Urinary bladder (tissue), 4 donors: Measurements from ENCODE around the gene TRIM44. TPM values are rescaled to one million over a fixed set of nuclear protein-coding genes. Genes with fewer than 3 reads are reported as not detected.
"Not testable (repeated sequence)": the region's sequence is repeated elsewhere in the genome, so short reads cannot be mapped to it uniquely, and the experiment has no call there.

Experiments used
- DNase-seq: peaks from one replicate; pipeline ENCODE4 v3.0.0-alpha.2; 2015; ENCODE audit errors: extremely low spot score
- H3K27ac ChIP-seq: one replicate; pipeline ENCODE4 v1.5.1; 2013; ENCODE audit warnings: low read depth, mild to moderate bottlenecking, moderate library complexity
- H3K36me3 ChIP-seq: one replicate; pipeline ENCODE4 v1.6.1; 2013; ENCODE audit warnings: mild to moderate bottlenecking, moderate library complexity; ENCODE audit not compliant: insufficient read depth
- H3K4me1 ChIP-seq: one replicate; pipeline ENCODE4 v1.6.1; 2013; ENCODE audit warnings: mild to moderate bottlenecking, moderate library complexity; ENCODE audit not compliant: insufficient read depth
- H3K4me3 ChIP-seq: one replicate; pipeline ENCODE4 v1.5.1; 2013; ENCODE audit warnings: low read depth, low read length
- WGBS: extraction: QIAGEN DNeasy Blood & Tissue Kit; methylation state at CpG from one replicate; pipeline ENCODE4 v1.1.7; 2013; 5-methylcytosine and 5-hydroxymethylcytosine counted together
- polyA plus RNA-seq: library from polyadenylated mRNA; stranded (reverse); fragments of 200-250 nt; gene quantifications from one replicate; pipeline ENCODE4 v1.2.3, GENCODE V29; 2013
- total RNA-seq: library from RNA; depleted of rRNA; stranded (reverse); fragments of >200 nt; gene quantifications from one replicate; pipeline ENCODE4 v1.2.3, GENCODE V29; 2014
- donor health status: healthy with polysubstance abuse.
- donor health status: healthy.

TRIM44 gene
- total and polyA plus RNA-seq, 2 donors, result 16.0 to 24.3 TPM

- Histone ChIP-seq H3K27ac (no peak overlapping the region), H3K4me3 (no peak overlapping the region), H3K36me3 (no peaks in the 10 kb centered on the region), H3K4me1 (no peaks in the 10 kb centered on the region)
- 90% methylated on average over 2 of the region's 2 CpGs for WGBS
- no peak for DNase-seq
Observed at GRCh38 chr11:35856259-35856658, 193.7 kb downstream of the TRIM44 start.

- no peak overlapping the region for H3K4me3 ChIP-seq
- no peaks in the 10 kb centered on the region for H3K36me3 ChIP-seq
- DNase-seq, result no peak
- H3K27ac ChIP-seq, result no peak overlapping the region
- H3K4me1 ChIP-seq, result no peaks in the 10 kb centered on the region
Observed at GRCh38 chr11:35856756-35857155, 194.2 kb downstream of the TRIM44 start.

DNA sequence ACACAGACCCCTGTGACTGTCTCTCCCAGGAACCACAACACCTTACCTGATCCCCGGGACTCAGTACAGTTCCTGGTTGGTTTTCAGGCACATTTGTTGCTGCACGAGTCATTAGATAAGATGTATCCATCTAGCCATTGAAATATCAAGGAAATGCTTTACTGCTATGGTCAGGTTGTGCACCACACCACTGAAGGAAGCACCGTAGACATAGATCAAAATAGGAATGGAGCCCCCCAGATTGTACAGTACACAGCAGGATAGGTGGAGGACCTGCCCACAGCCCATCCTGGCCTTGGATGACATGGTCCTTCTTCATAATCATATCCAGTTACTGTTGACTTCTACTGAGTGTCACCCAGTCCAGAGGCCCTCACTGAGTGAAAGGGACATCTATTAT is 195.3 kb downstream of the TRIM44 start:
- Histone ChIP-seq H3K4me1 (no peaks in the 10 kb centered on the region), H3K27ac (no peak overlapping the region), H3K36me3 (no peaks in the 10 kb centered on the region), H3K4me3 (no peak overlapping the region)
- WGBS, result 90% methylated on average over 3 of the region's 3 CpGs
- DNase-seq, result no peak

- H3K4me1 ChIP-seq, result no peaks in the 10 kb centered on the region
- H3K36me3 ChIP-seq, result no peaks in the 10 kb centered on the region
- DNase-seq, result no peak
- 85% methylated on average over 2 of the region's 2 CpGs for WGBS
- H3K27ac ChIP-seq, result no peak overlapping the region
- H3K4me3 ChIP-seq, result no peak overlapping the region
Observed at GRCh38 chr11:35859301-35859700, 196.7 kb downstream of the TRIM44 start.

GRCh38 chr11:35860194-35860593 is 197.6 kb downstream of the TRIM44 start:
- H3K27ac ChIP-seq, H3K4me1 ChIP-seq, DNase-seq, H3K36me3 ChIP-seq, H3K4me3 ChIP-seq: not testable (repeated sequence)
- 97% methylated on average over 3 of the region's 3 CpGs for whole genome bisulfite sequencing

DNA sequence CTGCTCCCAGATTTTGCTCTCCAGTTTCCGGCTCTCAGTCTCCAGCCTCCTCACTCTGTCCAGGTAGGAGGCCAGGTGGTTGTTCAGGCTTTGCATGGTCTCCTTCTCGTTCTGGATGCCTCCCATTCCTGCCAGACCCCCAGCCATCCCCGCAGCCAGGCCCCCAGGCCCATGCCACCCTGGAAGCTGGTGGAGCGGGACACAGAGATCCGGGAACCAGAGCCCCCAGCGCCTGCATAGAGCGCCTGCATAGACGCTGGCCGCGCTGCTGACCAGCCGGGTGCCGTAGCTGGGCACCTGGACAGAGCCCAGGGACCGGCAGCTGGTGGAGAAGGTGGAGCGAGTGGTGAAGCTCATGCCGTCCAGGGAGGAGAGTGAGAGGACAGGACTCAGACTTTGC is 198.6 kb downstream of the TRIM44 start:
- WGBS, result 94% methylated on average over 15 of the region's 15 CpGs
- Histone ChIP-seq H3K4me3 (no peak overlapping the region), H3K36me3 (no peaks in the 10 kb centered on the region), H3K4me1 (no peaks in the 10 kb centered on the region), H3K27ac (no peak overlapping the region)
- DNase-seq, result no peak

DNA sequence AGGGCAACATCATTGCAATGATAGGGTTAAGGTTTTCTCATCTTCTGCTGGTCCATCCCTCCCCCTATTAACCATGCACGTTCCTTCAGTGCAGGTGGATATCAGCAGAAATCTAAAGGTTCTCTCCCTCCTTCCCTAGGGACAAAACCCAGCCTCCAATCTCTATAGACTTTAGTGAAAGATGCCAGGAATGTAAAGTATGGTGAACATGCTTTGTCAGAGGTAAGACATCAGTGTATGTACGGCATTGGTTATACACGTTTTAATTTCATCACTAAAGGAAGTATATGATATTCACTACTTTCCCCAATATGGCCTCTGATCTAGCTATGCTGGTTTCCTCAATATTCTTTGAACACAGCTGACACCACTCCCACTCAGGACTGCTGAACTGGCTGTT is 200.1 kb downstream of the TRIM44 start:
- no peak for DNase-seq
- Histone ChIP-seq H3K27ac (no peak overlapping the region), H3K4me3 (no peak overlapping the region), H3K36me3 (no peaks in the 10 kb centered on the region), H3K4me1 (no peaks in the 10 kb centered on the region)
- 41% methylated on average over 3 of the region's 3 CpGs for WGBS

- DNase-seq, result no peak
- H3K27ac ChIP-seq, result no peak overlapping the region
- 76% methylated on average over 2 of the region's 2 CpGs for whole genome bisulfite sequencing
- no peaks in the 10 kb centered on the region for H3K36me3 ChIP-seq
- H3K4me3 ChIP-seq, result no peak overlapping the region
- no peaks in the 10 kb centered on the region for H3K4me1 ChIP-seq
Observed at GRCh38 chr11:35864131-35864530, 201.6 kb downstream of the TRIM44 start.

DNA sequence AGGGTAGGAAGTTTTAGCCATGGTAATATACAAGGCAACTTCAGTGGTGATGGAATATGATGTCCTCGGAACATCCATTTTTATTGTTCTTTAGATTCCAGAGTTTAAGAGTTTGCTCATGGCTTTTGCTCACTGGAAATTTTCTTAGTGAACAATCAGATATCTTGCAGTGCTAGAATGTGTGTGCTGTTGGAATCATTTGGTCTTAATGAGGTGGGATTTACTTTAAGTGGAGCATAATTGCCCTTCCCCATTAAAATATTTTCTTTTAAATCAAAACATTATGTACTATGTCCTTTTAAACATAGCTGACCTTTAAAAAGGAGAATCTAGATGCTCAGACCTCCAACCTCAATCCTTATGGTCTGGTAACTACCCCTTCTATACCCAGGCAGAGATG is 204.0 kb downstream of the TRIM44 start:
- no peak overlapping the region for H3K27ac ChIP-seq
- H3K4me1 ChIP-seq, result no peaks in the 10 kb centered on the region
- 85% methylated on average over 1 of the region's 1 CpG for WGBS
- H3K36me3 ChIP-seq, result no peaks in the 10 kb centered on the region
- no peak overlapping the region for H3K4me3 ChIP-seq
- DNase-seq, result no peak

Other genes with a start within 250 kb of the TRIM44 start
- 17.9 TPM for gene SLC1A2, start 243.2 kb upstream of the TRIM44 start, total RNA-seq
- gene SLC1A2, start 243.2 kb upstream of the TRIM44 start, polyA plus RNA-seq, result 0.44 TPM
- 179 TPM for gene PAMR1, start 137.2 kb upstream of the TRIM44 start, total RNA-seq
- 48.7 TPM for gene PAMR1, start 137.2 kb upstream of the TRIM44 start, polyA plus RNA-seq
- gene FJX1, start 44.3 kb upstream of the TRIM44 start, total RNA-seq, result 8.7 TPM
- gene FJX1, start 44.3 kb upstream of the TRIM44 start, polyA plus RNA-seq, result 3.1 TPM